ENCODE data around the gene BTBD9.

BTBD9 gene

GRCh38 chr6:38212116-38212515 lies 427.6 kb downstream of the BTBD9 start:
- TF ChIP-seq BACH2 (CRISPR knock-in tag; IDR thresholded peaks at IDR 0.05; ENCODE audit: borderline replicate concordance) (no peak), POU6F1 (CRISPR knock-in tag; IDR thresholded peaks at IDR 0.05; ENCODE audit: borderline replicate concordance, low read depth) (no peak), PATZ1 (CRISPR knock-in tag; IDR thresholded peaks at IDR 0.05; ENCODE audit: borderline replicate concordance) (no peak), GLIS3 (CRISPR knock-in tag; IDR thresholded peaks at IDR 0.05) (no peak), CSDC2 (CRISPR knock-in tag; IDR thresholded peaks at IDR 0.05) (no peak), CSRNP3 (CRISPR knock-in tag; IDR thresholded peaks at IDR 0.05) (no peak), ZC3H10 (CRISPR knock-in tag; IDR thresholded peaks at IDR 0.05) (no peak), RARB (CRISPR knock-in tag; IDR thresholded peaks at IDR 0.05) (no peak), CREB5 (CRISPR knock-in tag; IDR thresholded peaks at IDR 0.05; ENCODE audit: low read depth) (no peak), TOX (CRISPR knock-in tag; IDR thresholded peaks at IDR 0.05; ENCODE audit: borderline replicate concordance) (no peak), ARNTL (CRISPR knock-in tag; IDR thresholded peaks at IDR 0.05; ENCODE audit: borderline replicate concordance, low read depth) (no peak), TSHZ2 (CRISPR knock-in tag; IDR thresholded peaks at IDR 0.05) (no peak), ZNF8 (CRISPR knock-in tag; IDR thresholded peaks at IDR 0.05) (no peak), ZNF565 (CRISPR knock-in tag; conservative IDR thresholded peaks at IDR 0.05; ENCODE audit: low read depth) (no peak)
- ATAC-seq: no peak

GRCh38 chr6:38209371-38210260 lies 430.1 kb downstream of the BTBD9 start:
- no peak for TF ChIP-seq ZFP3 (CRISPR knock-in tag; IDR thresholded peaks at IDR 0.05)
- TF ChIP-seq ISL1 (CRISPR knock-in tag; IDR thresholded peaks at IDR 0.05): 0 out of 2 replicates have a peak, but pooled peaks have one; percentile 19
- ATAC-seq: peak; percentile 35; the same call in 1 of the 3 replicates

GRCh38 chr6:38208028-38208427 lies 431.7 kb downstream of the BTBD9 start:
- no peak for ATAC-seq
- TF ChIP-seq PATZ1 (CRISPR knock-in tag; IDR thresholded peaks at IDR 0.05; ENCODE audit: borderline replicate concordance) (no peak), CREB5 (CRISPR knock-in tag; IDR thresholded peaks at IDR 0.05; ENCODE audit: low read depth) (no peak), TSHZ2 (CRISPR knock-in tag; IDR thresholded peaks at IDR 0.05) (no peak), TCF4 (CRISPR knock-in tag; IDR thresholded peaks at IDR 0.05; ENCODE audit: borderline replicate concordance) (no peak), ZNF8 (CRISPR knock-in tag; IDR thresholded peaks at IDR 0.05) (no peak), SNAI2 (CRISPR knock-in tag; IDR thresholded peaks at IDR 0.05) (no peak), TOX (CRISPR knock-in tag; IDR thresholded peaks at IDR 0.05; ENCODE audit: borderline replicate concordance) (no peak), ZNF565 (CRISPR knock-in tag; conservative IDR thresholded peaks at IDR 0.05; ENCODE audit: low read depth) (no peak), ZFP30 (CRISPR knock-in tag; IDR thresholded peaks at IDR 0.05) (no peak), ESRRG (CRISPR knock-in tag; IDR thresholded peaks at IDR 0.05) (no peak), PPARA (CRISPR knock-in tag; IDR thresholded peaks at IDR 0.05; ENCODE audit: borderline replicate concordance) (no peak), ISL1 (CRISPR knock-in tag; IDR thresholded peaks at IDR 0.05) (no peak)
